Gastrocnemius medialis (tissue), 4 donors: Measurements from ENCODE around the gene TBCCD1.

Source experiments
- CTCF ChIP-seq, 5 experiments: fragments of 450-650 bp in 3 of 5; fragments of 200-600 bp in 2 of 5; sonication (generic) in 2 of 5; IDR thresholded peaks in 4 of 5; conservative IDR thresholded peaks in 1 of 5; 1 replicate in 4 of 5; 2 replicates in 1 of 5; pipeline ENCODE4 v1.5.1; 2016 to 2019; ENCODE audit warnings: antibody characterized with exemption in 5 of 5, mild to moderate bottlenecking in 3 of 5, moderate library complexity in 3 of 5
- POLR2A ChIP-seq, 2 donors: fragments of 450-650 bp; IDR thresholded peaks; one replicate each; pipeline ENCODE4 v1.6.1; 2017; ENCODE audit warnings: antibody characterized with exemption in 2 of 2, mild to moderate bottlenecking in 2 of 2, moderate library complexity in 2 of 2

DNA sequence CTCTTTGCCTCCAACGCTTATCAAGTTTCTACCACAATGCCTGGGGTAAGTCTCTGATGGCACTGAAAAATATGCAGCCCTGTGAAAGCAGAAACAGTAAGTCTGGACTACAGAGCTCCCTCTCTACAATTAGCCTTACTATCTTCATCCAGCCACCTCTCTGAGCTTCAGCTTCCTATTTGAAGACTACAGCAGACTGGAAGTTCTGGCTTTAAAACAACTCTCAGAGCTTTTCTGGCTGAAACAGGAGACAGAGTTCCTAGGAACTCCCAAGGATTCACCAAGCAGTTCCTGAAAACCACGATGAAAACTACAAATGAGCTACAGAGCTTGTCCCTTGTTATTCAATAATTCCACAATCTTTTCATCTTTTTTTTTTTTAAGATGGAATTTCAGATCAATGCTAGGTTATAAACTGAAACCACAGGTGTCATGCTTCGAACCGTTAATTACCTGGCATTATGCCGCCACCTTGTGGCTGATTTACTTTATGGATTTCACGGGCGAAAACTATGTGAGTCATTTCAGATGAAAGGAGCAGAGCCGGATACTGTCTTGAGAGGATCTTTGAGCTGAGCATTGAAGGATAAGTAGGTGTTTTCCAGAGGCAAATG is 26.8 kb downstream of the TBCCD1 start:
- TF ChIP-seq CTCF (IDR thresholded peaks at IDR 0.05 in 4 of 5, conservative IDR thresholded peaks at IDR 0.05 in 1 of 5), result peak; percentile 56 to 72 (median 65)
- no peak for TF ChIP-seq POLR2A (IDR thresholded peaks at IDR 0.05)
